Adrenal gland (tissue), 12 donors: ENCODE measurements around the gene ANKRD33. TPM values are rescaled to one million over a fixed set of nuclear protein-coding genes. Genes with fewer than 3 reads are reported as not detected.

Experiments
- DNase-seq, 7 donors: peaks; one replicate each; pipeline ENCODE4 v3.0.0-alpha.2; 2019 to 2020
- H3K27ac ChIP-seq, 5 donors: fragments of 200-600 bp; sonication (generic) in 4 of 5; 1 replicate in 3 of 5; 2 replicates in 2 of 5; pipeline versions ENCODE4 v1.5.1 to v1.8.0; 2016 to 2020; ENCODE audit warnings: mild to moderate bottlenecking in 1 of 5
- H3K27me3 ChIP-seq: fragments of 200-600 bp; 2 replicates; pipeline ENCODE4 v1.8.0; 2021
- H3K36me3 ChIP-seq, 2 donors: fragments of 200-600 bp; replicated peaks in 1 of 2; 1 replicate in 1 of 2; 2 replicates in 1 of 2; pipeline versions ENCODE4 v1.5.1 to v1.8.0; 2018 to 2022
- H3K4me1 ChIP-seq, 2 donors: fragments of 200-600 bp; replicated peaks in 1 of 2; 1 replicate in 1 of 2; 2 replicates in 1 of 2; pipeline versions ENCODE4 v1.5.1 to v1.8.0; 2018 to 2021
- H3K4me3 ChIP-seq, 4 donors: fragments of 200-600 bp; sonication (generic) in 3 of 4; one replicate each; pipeline ENCODE4 v1.5.1; 2016 to 2018
- H3K9me3 ChIP-seq, 3 donors: fragments of 200-600 bp; sonication (generic) in 1 of 3; replicated peaks in 1 of 3; 1 replicate in 2 of 3; 2 replicates in 1 of 3; pipeline versions ENCODE4 v1.5.1 to v1.8.0; 2016 to 2021
- CTCF ChIP-seq, 6 experiments: fragments of 450-650 bp in 4 of 6; fragments of 200-600 bp in 2 of 6; sonication (generic) in 1 of 6; IDR thresholded peaks; 1 replicate in 5 of 6; 2 replicates in 1 of 6; pipeline versions ENCODE4 v1.5.1 to v1.8.0; 2016 to 2021; ENCODE audit warnings: antibody characterized with exemption in 6 of 6, mild to moderate bottlenecking in 2 of 6, moderate library complexity in 1 of 6
- POLR2A ChIP-seq, 2 donors: fragments of 450-650 bp; IDR thresholded peaks; one replicate each; pipeline ENCODE4 v1.6.1; 2017; ENCODE audit warnings: antibody characterized with exemption in 2 of 2, mild to moderate bottlenecking in 2 of 2, moderate library complexity in 1 of 2
- WGBS, 4 donors: extraction: QIAGEN DNeasy Blood & Tissue Kit in 2 of 4; methylation state at CpG; one replicate each; pipeline versions ENCODE4 v1.1.5 to v1.1.7; 2013 to 2017; 5-methylcytosine and 5-hydroxymethylcytosine counted together
- intact Hi-C, 2 donors: fragments of 100-400 bp; cut with DNase I; formaldehyde crosslinking; loops; one replicate each; pipeline versions ENCODE4 v1.14.1 to v1.15.0; 2022 to 2023
- polyA plus RNA-seq, 3 donors: library from polyadenylated mRNA; stranded (reverse); fragments of 200-250 nt in 2 of 3; fragments of 350-450 nt in 1 of 3; fragmentation: Illumina TruSeq in 1 of 3; extraction: RNeasy Lipid Tissue Mini Kit (QIAGEN cat#74804) in 1 of 3; gene quantifications; one replicate each; pipeline ENCODE4 v1.2.3, GENCODE V29; 2013 to 2014
- total RNA-seq, 9 donors: library from RNA; depleted of rRNA in 4 of 9; stranded (reverse); fragments of >200 nt in 4 of 9; fragments of 120-200 nt in 1 of 9; fragmentation: NEBNext Ultra II Directional in 1 of 9; extraction: Animal tissue kit (Norgen Biotek cat#: 25700) in 1 of 9; gene quantifications; one replicate each; pipeline versions ENCODE4 v1.1.0 to v1.2.4, GENCODE V29; 2013 to 2023
- donor health status: healthy with polysubstance abuse.
- donor health status: Bipolar disorder and iron deficiency.
- donor health status: DM: yes; HTN: yes; CAD: no.
- donor health status: DM: no; HTN: no; CAD: no.
- donor health status: DM: no; HTN: no; CAD: no.
- donor health status: DM: yes; HTN: yes; CAD: no.

ANKRD33 gene
- total and polyA plus RNA-seq, 12 donors = 0.06 to 0.41 (median 0.24) TPM; not detected in 9

DNA sequence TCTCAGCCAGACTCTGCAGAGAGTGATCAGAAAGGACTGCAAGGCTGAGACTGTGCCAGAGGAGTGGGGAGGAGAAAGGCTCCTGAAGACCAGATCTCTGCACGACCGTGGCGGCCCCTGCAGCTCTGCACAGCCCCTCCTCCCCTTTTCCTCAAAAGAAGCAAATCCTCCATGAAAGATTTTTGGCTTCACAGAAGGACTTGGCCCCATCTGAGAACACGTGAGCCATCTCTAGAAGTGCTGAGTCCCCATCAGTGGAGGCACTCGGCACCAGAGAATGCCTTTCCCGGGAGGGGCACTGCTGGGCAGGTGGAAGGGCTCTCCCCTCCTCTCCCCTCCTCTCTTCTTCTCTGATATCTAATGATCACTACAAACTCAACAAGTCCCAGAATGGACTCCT, 46.2 kb upstream of the ANKRD33 start:
- H3K27ac ChIP-seq = no peak overlapping the region
- no peaks in the 10 kb centered on the region for H3K36me3 ChIP-seq
- DNase-seq = no peak
- WGBS, 4 donors = 45 to 64% (median 62%) methylated on average over 5 to 6 of the region's 6 CpGs
- no peak overlapping the region for H3K4me3 ChIP-seq
- intact Hi-C loops = no loop called here
- no peak for TF ChIP-seq POLR2A (IDR thresholded peaks at IDR 0.05)
- TF ChIP-seq CTCF (IDR thresholded peaks at IDR 0.05) = no peak
- peaks cover 25% of the 10 kb centered on the region for H3K27me3 ChIP-seq
- no peaks in the 10 kb centered on the region for H3K4me1 ChIP-seq
- no peaks in the 10 kb centered on the region for H3K9me3 ChIP-seq

DNA sequence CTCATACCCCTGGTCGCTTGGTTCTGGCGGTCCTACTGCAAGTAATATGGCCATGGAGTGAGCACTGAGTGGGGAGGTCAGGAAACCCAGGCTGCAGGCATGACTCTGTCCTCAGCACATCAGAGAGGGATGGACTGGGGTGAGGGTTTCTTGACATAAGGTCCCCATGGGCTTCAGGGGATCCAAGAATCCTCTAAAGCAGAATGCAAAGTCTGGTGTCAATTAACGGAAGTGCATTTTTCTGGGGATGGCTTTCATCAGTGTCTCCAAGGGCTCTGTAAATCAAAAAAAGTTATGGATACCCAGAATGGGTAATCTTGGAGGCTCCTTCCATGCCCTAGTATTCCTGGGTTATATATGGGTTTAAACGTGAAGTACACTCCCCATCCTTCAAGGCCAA, 43.0 kb upstream of the ANKRD33 start:
- Histone ChIP-seq H3K36me3 (no peaks in the 10 kb centered on the region), H3K27ac (no peak overlapping the region), H3K27me3 (peaks cover 37% of the 10 kb centered on the region), H3K4me3 (no peak overlapping the region), H3K4me1 (peaks cover 10 to 11% of the 10 kb centered on the region in 2 donors), H3K9me3 (no peaks in the 10 kb centered on the region)
- TF ChIP-seq CTCF (IDR thresholded peaks at IDR 0.05) (no peak), POLR2A (IDR thresholded peaks at IDR 0.05) (no peak)
- no peak for DNase-seq
- intact Hi-C loops = no loop called here
- WGBS, 4 donors = 73 to 80% (median 79%) methylated on average over 4 of the region's 4 CpGs

GRCh38 chr12:51845482-51845881, 42.4 kb upstream of the ANKRD33 start:
- 63 to 71% (median 66%) methylated on average over 7 of the region's 7 CpGs for WGBS, 4 donors
- no peaks in the 10 kb centered on the region for H3K36me3 ChIP-seq
- no peak for TF ChIP-seq CTCF (IDR thresholded peaks at IDR 0.05)
- TF ChIP-seq POLR2A (IDR thresholded peaks at IDR 0.05) = no peak
- intact Hi-C loops = no loop called here
- H3K4me1 ChIP-seq = peaks cover 10 to 11% of the 10 kb centered on the region in 2 donors
- DNase-seq = no peak
- H3K4me3 ChIP-seq = no peak overlapping the region
- H3K27ac ChIP-seq = no peak overlapping the region
- peaks cover 37% of the 10 kb centered on the region for H3K27me3 ChIP-seq
- H3K9me3 ChIP-seq = no peaks in the 10 kb centered on the region

DNA sequence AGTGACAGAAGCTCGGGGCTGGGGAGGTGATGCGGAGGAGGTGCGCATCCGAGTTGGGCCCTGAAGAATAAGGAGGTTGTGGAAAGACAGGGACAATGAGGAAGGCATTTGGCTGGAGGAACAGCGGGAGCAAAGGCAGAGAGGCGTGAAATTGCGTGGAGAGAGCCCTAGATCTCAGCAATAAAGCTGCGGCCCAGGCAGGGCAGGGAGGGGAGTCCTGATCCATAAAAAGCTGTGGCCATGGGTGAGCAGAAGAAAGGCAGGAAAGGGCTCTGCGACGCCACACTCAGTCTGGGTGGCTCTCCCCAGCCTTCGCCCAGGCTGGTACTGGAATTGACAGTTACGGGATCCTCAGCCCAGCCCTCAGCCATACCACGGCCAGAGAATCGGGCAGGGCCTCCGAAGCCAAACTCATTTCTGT, 41.6 kb upstream of the ANKRD33 start:
- H3K27ac ChIP-seq = no peak overlapping the region
- WGBS, 4 donors = 77 to 85% (median 81%) methylated on average over 13 to 15 of the region's 15 CpGs
- H3K9me3 ChIP-seq = no peaks in the 10 kb centered on the region
- intact Hi-C loops = no loop called here
- TF ChIP-seq POLR2A (IDR thresholded peaks at IDR 0.05) (no peak), CTCF (IDR thresholded peaks at IDR 0.05) (no peak)
- no peak overlapping the region for H3K4me3 ChIP-seq
- DNase-seq = no peak
- H3K36me3 ChIP-seq = no peaks in the 10 kb centered on the region
- H3K4me1 ChIP-seq = peaks cover 10 to 11% of the 10 kb centered on the region in 2 donors
- H3K27me3 ChIP-seq = peaks cover 31% of the 10 kb centered on the region
